Neural cell (in vitro differentiated cells): ENCODE results near the gene PTPN5.

ENCODE experiments used
- CTCF ChIP-seq: fragments of 450-650 bp; IDR thresholded peaks from 2 replicates; pipeline ENCODE4 v1.5.1; 2014; ENCODE audit warnings: antibody characterized with exemption, mild to moderate bottlenecking, moderate library complexity; ENCODE audit not compliant: poor library complexity, severe bottlenecking
- EP300 ChIP-seq: fragments of 450-650 bp; conservative IDR thresholded peaks from 2 replicates; pipeline ENCODE4 v1.6.1; 2014; ENCODE audit warnings: antibody characterized with exemption, mild to moderate bottlenecking, moderate library complexity; ENCODE audit not compliant: poor library complexity, severe bottlenecking
- EZH2 ChIP-seq: fragments of 200-600, 300-800 bp; shearing (Covaris generic), sonication (generic); IDR thresholded peaks from 2 replicates; pipeline ENCODE4 v1.6.1; 2014; ENCODE audit warnings: antibody characterized with exemption, low read length, borderline replicate concordance, mild to moderate bottlenecking; ENCODE audit not compliant: insufficient read depth, poor library complexity, severe bottlenecking
- MXI1 ChIP-seq: fragments of 450-650 bp; conservative IDR thresholded peaks from 2 replicates; pipeline ENCODE4 v1.6.1; 2014; ENCODE audit warnings: antibody characterized with exemption, mild to moderate bottlenecking; ENCODE audit not compliant: poor library complexity, severe bottlenecking
- POLR2AphosphoS5 ChIP-seq: IDR thresholded peaks from 2 replicates; pipeline ENCODE4 v1.6.1; 2012
- RAD21 ChIP-seq: fragments of 450-650 bp; conservative IDR thresholded peaks from 2 replicates; pipeline ENCODE4 v1.6.1; 2014; ENCODE audit warnings: antibody characterized with exemption, mild to moderate bottlenecking, moderate library complexity
- REST ChIP-seq: IDR thresholded peaks from 2 replicates; pipeline ENCODE4 v1.6.1; 2012; ENCODE audit warnings: borderline replicate concordance

DNA sequence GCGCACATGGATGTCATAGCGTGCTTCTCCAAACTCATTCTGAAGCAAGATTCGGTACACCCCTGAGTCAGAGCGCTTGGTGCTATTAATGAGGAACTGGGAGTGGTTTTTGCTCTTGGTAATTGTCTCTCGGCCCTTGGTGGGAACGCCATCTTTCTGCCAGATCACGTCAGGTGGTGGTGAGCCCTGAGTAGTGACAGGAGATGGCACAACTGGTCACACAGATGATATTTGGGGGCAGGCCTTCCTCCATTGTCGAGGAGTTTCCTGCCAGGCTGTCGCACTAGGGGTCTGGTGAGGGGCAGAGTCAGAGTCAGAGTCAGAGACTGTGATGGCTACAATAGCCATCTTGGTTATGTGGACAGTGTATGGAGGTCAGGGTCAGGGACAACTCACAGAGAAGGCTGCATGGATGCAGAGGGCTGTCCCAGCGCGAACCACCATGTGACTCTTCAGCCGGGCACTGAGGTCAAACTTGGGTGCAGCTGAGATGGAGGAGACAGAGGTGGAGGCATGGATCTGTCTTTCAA, 83.7 kb downstream of the PTPN5 start:
- TF ChIP-seq POLR2AphosphoS5 (no peak), RAD21 (no peak), CTCF (no peak), EZH2 (no peak), REST (no peak), EP300 (no peak), MXI1 (no peak)
